HEK293 (cell line): Measurements from ENCODE around the gene CEPT1.

ENCODE experiments used
- CTCF ChIA-PET: fragments of 350-600 bp; formaldehyde crosslinking; extraction: SDS; loops from one replicate; lab custom pipeline; 2021; ENCODE audit warnings: antibody characterized with exemption; lab: Yijun Ruan, JAX
- POLR2A ChIA-PET: fragments of 300-600 bp; formaldehyde crosslinking; extraction: SDS; loops from one replicate; lab custom pipeline; 2020; ENCODE audit warnings: antibody characterized with exemption, inconsistent platforms; lab: Yijun Ruan, JAX
- H3K27ac ChIP-seq: fragments of 200-500 bp; sonication (Bioruptor generic); 2 replicates; pipeline ENCODE4 v1.5.1; 2014; ENCODE audit warnings: low read depth, low read length, control low read depth, inconsistent platforms; ENCODE audit errors: extremely low read depth
- H3K36me3 ChIP-seq, 2 experiments: fragments of 200-500 bp in 1 of 2; sonication (Bioruptor generic) in 1 of 2; 1 replicate in 1 of 2; 2 replicates in 1 of 2; pipeline ENCODE4 v1.5.1; 2014 to 2017; ENCODE audit warnings: inconsistent platforms in 2 of 2, low read length in 2 of 2; ENCODE audit not compliant: control insufficient read depth in 2 of 2, insufficient read depth in 1 of 2
- H3K4me1 ChIP-seq: fragments of 200-500 bp; sonication (Bioruptor generic); 2 replicates; pipeline ENCODE4 v1.5.1; 2014; ENCODE audit warnings: mild to moderate bottlenecking, low read length, inconsistent platforms; ENCODE audit not compliant: control insufficient read depth, insufficient read depth
- H3K4me3 ChIP-seq: 2 replicates; pipeline ENCODE4 v1.5.1; 2011; ENCODE audit warnings: low read depth, mild to moderate bottlenecking, control low read depth, low read length, moderate library complexity
- H3K9me3 ChIP-seq: fragments of 200-500 bp; sonication (Bioruptor generic); 2 replicates; pipeline ENCODE4 v1.5.1; 2014; ENCODE audit warnings: low read depth, low read length, inconsistent platforms; ENCODE audit not compliant: control insufficient read depth, insufficient read depth
- HOXA7 ChIP-seq: sonication (generic); formaldehyde crosslinking; IDR thresholded peaks from 2 replicates; pipeline ENCODE4 v1.8.1; 2022; ENCODE audit warnings: missing genetic modification reagents, borderline replicate concordance
- HOXC10 ChIP-seq: sonication (generic); formaldehyde crosslinking; IDR thresholded peaks from 2 replicates; pipeline ENCODE4 v1.8.1; 2023; ENCODE audit warnings: mild to moderate bottlenecking, missing genetic modification reagents
- OVOL3 ChIP-seq: fragments of 450-650 bp; formaldehyde crosslinking; IDR thresholded peaks from 2 replicates; pipeline ENCODE4 v1.5.1; 2016; ENCODE audit warnings: missing biosample characterization, missing genetic modification characterization
- PRDM1 ChIP-seq: fragments of 450-650 bp; formaldehyde crosslinking; IDR thresholded peaks from 2 replicates; pipeline ENCODE4; 2016; ENCODE audit warnings: missing biosample characterization, missing genetic modification characterization
- PRDM4 ChIP-seq: fragments of 450-650 bp; formaldehyde crosslinking; IDR thresholded peaks from 2 replicates; pipeline ENCODE4 v1.5.1; 2017; ENCODE audit warnings: missing biosample characterization, missing genetic modification characterization
- SALL2 ChIP-seq: fragments of 450-650 bp; formaldehyde crosslinking; IDR thresholded peaks from 2 replicates; pipeline ENCODE4 v1.5.0; 2017; ENCODE audit warnings: missing biosample characterization, mild to moderate bottlenecking, missing genetic modification characterization, borderline replicate concordance
- TRIM28 ChIP-seq: IDR thresholded peaks from 2 replicates; pipeline ENCODE4 v1.6.1; 2011; ENCODE audit warnings: low read length, control low read depth, borderline replicate concordance
- ZFP3 ChIP-seq: fragments of 450-650 bp; formaldehyde crosslinking; IDR thresholded peaks from 2 replicates; pipeline ENCODE4 v1.5.1; 2016; ENCODE audit warnings: low read depth, missing biosample characterization, missing genetic modification characterization
- ZNF132 ChIP-seq: fragments of 450-650 bp; formaldehyde crosslinking; IDR thresholded peaks from 2 replicates; pipeline ENCODE4 v1.5.1; 2017; ENCODE audit warnings: missing biosample characterization, missing genetic modification characterization, borderline replicate concordance
- ZNF175 ChIP-seq: fragments of 450-650 bp; formaldehyde crosslinking; IDR thresholded peaks from 2 replicates; pipeline ENCODE4 v1.5.1; 2016; ENCODE audit warnings: missing biosample characterization, missing genetic modification characterization
- ZNF23 ChIP-seq: fragments of 450-650 bp; formaldehyde crosslinking; IDR thresholded peaks from 2 replicates; pipeline ENCODE4 v1.5.1; 2016; ENCODE audit warnings: missing biosample characterization, missing genetic modification characterization, borderline replicate concordance
- ZNF416 ChIP-seq: fragments of 450-650 bp; formaldehyde crosslinking; IDR thresholded peaks from 2 replicates; pipeline ENCODE4 v1.5.1; 2016; ENCODE audit warnings: missing biosample characterization, missing genetic modification characterization
- ZNF473 ChIP-seq: fragments of 450-650 bp; formaldehyde crosslinking; IDR thresholded peaks from 2 replicates; pipeline ENCODE4 v1.5.1; 2017; ENCODE audit warnings: missing biosample characterization, missing genetic modification characterization
- ZNF501 ChIP-seq: fragments of 450-650 bp; formaldehyde crosslinking; IDR thresholded peaks from 2 replicates; pipeline ENCODE4 v1.5.1; 2016; ENCODE audit warnings: missing biosample characterization, missing genetic modification characterization
- ZNF514 ChIP-seq: fragments of 450-650 bp; formaldehyde crosslinking; IDR thresholded peaks from 2 replicates; pipeline ENCODE4 v1.5.1; 2016; ENCODE audit warnings: missing biosample characterization, missing genetic modification characterization
- ZNF521 ChIP-seq: fragments of 450-650 bp; formaldehyde crosslinking; IDR thresholded peaks from 2 replicates; pipeline ENCODE4 v1.5.1; 2017; ENCODE audit warnings: missing biosample characterization, mild to moderate bottlenecking, missing genetic modification characterization
- ZNF549 ChIP-seq: fragments of 450-650 bp; IDR thresholded peaks from 2 replicates; pipeline ENCODE4 v1.5.1; 2018; ENCODE audit warnings: missing biosample characterization, missing genetic modification characterization, mild to moderate bottlenecking, inconsistent platforms, moderate library complexity
- ZNF580 ChIP-seq: fragments of 450-650 bp; formaldehyde crosslinking; IDR thresholded peaks from 2 replicates; pipeline ENCODE4 v1.5.1; 2016; ENCODE audit warnings: missing biosample characterization, missing genetic modification characterization
- ZNF621 ChIP-seq: fragments of 450-650 bp; formaldehyde crosslinking; IDR thresholded peaks from 2 replicates; pipeline ENCODE4 v1.5.1; 2017; ENCODE audit warnings: missing biosample characterization, missing genetic modification characterization
- ZNF654 ChIP-seq: fragments of 450-650 bp; formaldehyde crosslinking; IDR thresholded peaks from 2 replicates; pipeline ENCODE4 v1.5.1; 2016; ENCODE audit warnings: low read depth, missing biosample characterization, missing genetic modification characterization
- ZNF768 ChIP-seq: fragments of 450-650 bp; formaldehyde crosslinking; IDR thresholded peaks from 2 replicates; pipeline ENCODE4 v1.5.1; 2018; ENCODE audit warnings: missing biosample characterization, mild to moderate bottlenecking, missing genetic modification characterization
- ZNF843 ChIP-seq: fragments of 450-650 bp; formaldehyde crosslinking; IDR thresholded peaks from 2 replicates; pipeline ENCODE4 v1.5.1; 2016; ENCODE audit warnings: missing biosample characterization, missing genetic modification characterization
- TF ChIP-seq, protein P1 (sequence below): fragments of 450-650 bp; formaldehyde crosslinking; IDR thresholded peaks from 2 replicates; pipeline ENCODE4 v1.5.1; 2016; ENCODE audit warnings: missing biosample characterization, missing genetic modification characterization
- TF ChIP-seq, protein P2 (sequence below): fragments of 450-650 bp; formaldehyde crosslinking; IDR thresholded peaks from 2 replicates; pipeline ENCODE4 v1.5.1; 2016; ENCODE audit warnings: missing biosample characterization, missing genetic modification characterization
- TF ChIP-seq, protein P3 (sequence below): IDR thresholded peaks from 2 replicates; pipeline ENCODE4 v1.6.1; 2011; ENCODE audit warnings: mild to moderate bottlenecking, low read depth, low read length, borderline replicate concordance
- TF ChIP-seq, protein P4 (sequence below): fragments of 450-650 bp; formaldehyde crosslinking; IDR thresholded peaks from 2 replicates; pipeline ENCODE4 v1.5.1; 2016; ENCODE audit warnings: missing biosample characterization, missing genetic modification characterization

CEPT1 gene

GRCh38 chr1:111208921-111209320 lies 68.9 kb downstream of the CEPT1 start:
- CTCF ChIA-PET: no interaction called here
- Histone ChIP-seq H3K36me3 (no peaks in the 10 kb centered on the region), H3K27ac (no peak overlapping the region)
- no peak for TF ChIP-seq PRDM4 (tag by site-specific recombination)
- no peak for TF ChIP-seq ZNF132
- TF ChIP-seq ZNF621 (tag by site-specific recombination): no peak
- TF ChIP-seq, protein P1, sequence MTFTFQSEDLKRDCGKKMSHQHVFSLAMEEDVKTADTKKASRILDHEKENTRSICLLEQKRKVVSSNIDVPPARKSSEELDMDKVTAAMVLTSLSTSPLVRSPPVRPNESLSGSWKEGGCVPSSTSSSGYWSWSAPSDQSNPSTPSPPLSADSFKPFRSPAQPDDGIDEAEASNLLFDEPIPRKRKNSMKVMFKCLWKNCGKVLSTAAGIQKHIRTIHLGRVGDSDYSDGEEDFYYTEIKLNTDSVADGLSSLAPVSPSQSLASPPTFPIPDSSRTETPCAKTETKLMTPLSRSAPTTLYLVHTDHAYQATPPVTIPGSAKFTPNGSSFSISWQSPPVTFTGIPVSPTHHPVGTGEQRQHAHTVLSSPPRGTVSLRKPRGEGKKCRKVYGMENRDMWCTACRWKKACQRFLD (tag by site-specific recombination): no peak
- TF ChIP-seq, protein P2, sequence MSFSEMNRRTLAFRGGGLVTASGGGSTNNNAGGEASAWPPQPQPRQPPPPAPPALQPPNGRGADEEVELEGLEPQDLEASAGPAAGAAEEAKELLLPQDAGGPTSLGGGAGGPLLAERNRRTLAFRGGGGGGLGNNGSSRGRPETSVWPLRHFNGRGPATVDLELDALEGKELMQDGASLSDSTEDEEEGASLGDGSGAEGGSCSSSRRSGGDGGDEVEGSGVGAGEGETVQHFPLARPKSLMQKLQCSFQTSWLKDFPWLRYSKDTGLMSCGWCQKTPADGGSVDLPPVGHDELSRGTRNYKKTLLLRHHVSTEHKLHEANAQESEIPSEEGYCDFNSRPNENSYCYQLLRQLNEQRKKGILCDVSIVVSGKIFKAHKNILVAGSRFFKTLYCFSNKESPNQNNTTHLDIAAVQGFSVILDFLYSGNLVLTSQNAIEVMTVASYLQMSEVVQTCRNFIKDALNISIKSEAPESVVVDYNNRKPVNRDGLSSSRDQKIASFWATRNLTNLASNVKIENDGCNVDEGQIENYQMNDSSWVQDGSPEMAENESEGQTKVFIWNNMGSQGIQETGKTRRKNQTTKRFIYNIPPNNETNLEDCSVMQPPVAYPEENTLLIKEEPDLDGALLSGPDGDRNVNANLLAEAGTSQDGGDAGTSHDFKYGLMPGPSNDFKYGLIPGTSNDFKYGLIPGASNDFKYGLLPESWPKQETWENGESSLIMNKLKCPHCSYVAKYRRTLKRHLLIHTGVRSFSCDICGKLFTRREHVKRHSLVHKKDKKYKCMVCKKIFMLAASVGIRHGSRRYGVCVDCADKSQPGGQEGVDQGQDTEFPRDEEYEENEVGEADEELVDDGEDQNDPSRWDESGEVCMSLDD (tag by site-specific recombination): no peak
- no peak for TF ChIP-seq ZNF473 (tag by site-specific recombination)
- no peak for TF ChIP-seq ZFP3 (tag by site-specific recombination)
- no peak for TF ChIP-seq ZNF416 (tag by site-specific recombination)
- TF ChIP-seq, all 188 proteins: peak for 0
- H3K4me3 ChIP-seq: no peak overlapping the region
- no peaks in the 10 kb centered on the region for H3K4me1 ChIP-seq
- H3K9me3 ChIP-seq: no peaks in the 10 kb centered on the region
- POLR2A ChIA-PET: no interaction called here

DNA sequence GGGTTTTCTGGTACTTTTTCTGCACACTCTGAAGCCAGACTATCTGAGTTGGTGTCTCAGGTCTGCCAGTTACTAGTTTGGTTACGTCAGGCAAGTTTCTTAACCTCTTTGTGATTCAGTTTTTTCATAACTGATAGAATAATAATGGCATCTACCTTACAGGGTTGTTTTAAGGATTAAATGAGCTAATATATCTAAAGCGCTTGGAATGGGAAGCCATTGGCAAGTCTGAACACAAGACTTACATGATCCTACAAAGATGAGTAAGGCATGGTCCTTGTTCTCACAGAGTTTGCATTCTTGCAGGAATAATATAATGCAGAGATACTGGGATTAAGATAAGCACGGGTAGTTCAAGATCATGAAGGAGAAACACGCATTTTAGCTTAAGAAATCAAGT lies 69.6 kb downstream of the CEPT1 start:
- no peak overlapping the region for H3K4me3 ChIP-seq
- ChIA-PET POLR2A (no interaction called here), CTCF (no interaction called here)
- no peaks in the 10 kb centered on the region for H3K36me3 ChIP-seq
- H3K27ac ChIP-seq: no peak overlapping the region
- no peaks in the 10 kb centered on the region for H3K4me1 ChIP-seq
- H3K9me3 ChIP-seq: no peaks in the 10 kb centered on the region
- TF ChIP-seq ZNF549 (no peak), ZNF768 (no peak), SALL2 (no peak), ZNF843 (tag by site-specific recombination) (no peak), ZNF175 (tag by site-specific recombination) (no peak), ZNF23 (tag by site-specific recombination) (no peak), ZNF521 (tag by site-specific recombination) (no peak), ZNF514 (tag by site-specific recombination) (no peak), PRDM1 (no peak), TRIM28 (no peak), ZNF654 (tag by site-specific recombination) (no peak), ZNF580 (tag by site-specific recombination) (no peak), HOXA7 (CRISPR knock-in tag) (no peak), OVOL3 (tag by site-specific recombination) (no peak), ZNF501 (tag by site-specific recombination) (no peak), HOXC10 (CRISPR knock-in tag) (no peak)
- TF ChIP-seq, protein P3, sequence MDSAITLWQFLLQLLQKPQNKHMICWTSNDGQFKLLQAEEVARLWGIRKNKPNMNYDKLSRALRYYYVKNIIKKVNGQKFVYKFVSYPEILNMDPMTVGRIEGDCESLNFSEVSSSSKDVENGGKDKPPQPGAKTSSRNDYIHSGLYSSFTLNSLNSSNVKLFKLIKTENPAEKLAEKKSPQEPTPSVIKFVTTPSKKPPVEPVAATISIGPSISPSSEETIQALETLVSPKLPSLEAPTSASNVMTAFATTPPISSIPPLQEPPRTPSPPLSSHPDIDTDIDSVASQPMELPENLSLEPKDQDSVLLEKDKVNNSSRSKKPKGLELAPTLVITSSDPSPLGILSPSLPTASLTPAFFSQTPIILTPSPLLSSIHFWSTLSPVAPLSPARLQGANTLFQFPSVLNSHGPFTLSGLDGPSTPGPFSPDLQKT: no peak
- TF ChIP-seq, protein P4, sequence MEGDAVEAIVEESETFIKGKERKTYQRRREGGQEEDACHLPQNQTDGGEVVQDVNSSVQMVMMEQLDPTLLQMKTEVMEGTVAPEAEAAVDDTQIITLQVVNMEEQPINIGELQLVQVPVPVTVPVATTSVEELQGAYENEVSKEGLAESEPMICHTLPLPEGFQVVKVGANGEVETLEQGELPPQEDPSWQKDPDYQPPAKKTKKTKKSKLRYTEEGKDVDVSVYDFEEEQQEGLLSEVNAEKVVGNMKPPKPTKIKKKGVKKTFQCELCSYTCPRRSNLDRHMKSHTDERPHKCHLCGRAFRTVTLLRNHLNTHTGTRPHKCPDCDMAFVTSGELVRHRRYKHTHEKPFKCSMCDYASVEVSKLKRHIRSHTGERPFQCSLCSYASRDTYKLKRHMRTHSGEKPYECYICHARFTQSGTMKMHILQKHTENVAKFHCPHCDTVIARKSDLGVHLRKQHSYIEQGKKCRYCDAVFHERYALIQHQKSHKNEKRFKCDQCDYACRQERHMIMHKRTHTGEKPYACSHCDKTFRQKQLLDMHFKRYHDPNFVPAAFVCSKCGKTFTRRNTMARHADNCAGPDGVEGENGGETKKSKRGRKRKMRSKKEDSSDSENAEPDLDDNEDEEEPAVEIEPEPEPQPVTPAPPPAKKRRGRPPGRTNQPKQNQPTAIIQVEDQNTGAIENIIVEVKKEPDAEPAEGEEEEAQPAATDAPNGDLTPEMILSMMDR (tag by site-specific recombination): no peak
